Islet precursor cell (in vitro differentiated cells): ENCODE measurements around the gene RHBG.
"Not testable (repeated sequence)": the region's sequence is repeated elsewhere in the genome, so short reads cannot be mapped to it uniquely, and the experiment has no call there.

ENCODE experiments used
- DNase-seq: peaks from one replicate; pipeline ENCODE4 v3.0.0-alpha.2; 2018

RHBG gene

GRCh38 chr1:156360534-156360933 is 8.5 kb upstream of the RHBG start:
- no peak for DNase-seq

DNA sequence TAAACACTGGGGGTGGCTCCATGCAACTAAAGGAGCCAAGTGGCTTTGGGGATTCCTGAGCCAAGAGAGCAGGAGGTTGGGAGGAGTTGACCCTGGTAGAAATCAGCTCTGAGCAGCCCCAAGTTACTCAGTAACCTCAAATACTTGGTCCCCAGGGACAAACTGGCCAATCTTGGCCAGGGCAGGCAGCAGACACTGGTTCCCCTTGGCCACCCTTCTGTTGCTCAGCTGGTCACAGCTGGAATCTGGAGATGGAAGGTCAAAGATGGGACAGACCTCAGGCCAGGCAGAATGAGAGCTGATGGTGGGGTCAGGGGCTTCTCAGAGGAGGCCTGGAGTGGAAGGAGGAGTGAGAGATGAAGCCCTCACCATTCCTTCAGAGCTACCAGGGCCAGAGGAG is 3.3 kb upstream of the RHBG start:
- no peak for DNase-seq

DNA sequence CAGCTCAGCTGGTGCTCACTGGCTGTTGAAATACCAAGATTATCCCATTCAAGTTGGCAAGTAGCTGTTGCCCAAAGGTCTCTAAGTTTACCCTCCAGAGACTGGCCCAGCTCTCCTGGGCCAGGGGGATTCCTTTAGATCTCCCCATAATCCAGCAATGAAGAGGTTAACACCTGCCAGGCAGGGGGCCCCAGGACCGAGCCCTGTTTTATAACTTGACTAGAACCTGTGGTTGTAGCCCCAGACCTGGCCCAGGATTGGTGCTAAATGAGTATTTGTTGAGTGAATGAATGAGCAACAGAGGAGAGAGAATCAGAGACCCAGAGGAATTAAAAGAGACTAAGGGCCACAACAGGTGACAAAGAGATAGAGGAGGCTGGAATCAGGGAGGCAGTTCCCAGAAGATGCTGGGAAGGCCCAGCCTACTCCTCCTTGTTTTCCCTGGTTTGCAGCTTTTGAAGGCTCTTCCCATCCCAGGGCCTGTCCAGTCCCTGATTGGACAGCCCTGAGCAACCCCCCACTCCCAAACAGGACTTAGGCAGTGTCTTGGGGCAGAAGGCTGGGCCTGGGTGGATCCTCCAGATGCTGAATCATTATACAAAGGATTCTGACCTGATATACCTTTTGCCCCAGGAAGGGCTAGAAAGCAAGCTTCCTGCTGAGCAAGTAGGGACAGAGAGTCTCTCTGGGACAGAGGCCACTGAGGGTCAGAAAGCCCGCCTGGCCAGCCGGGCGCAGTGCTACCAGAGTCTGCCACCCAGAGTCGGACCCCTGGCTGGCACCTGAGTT is 2.4 kb upstream of the RHBG start:
- DNase-seq: no peak

GRCh38 chr1:156367383-156368156 is 1.4 kb upstream of the RHBG start:
- DNase-seq: peak; percentile 59

GRCh38 chr1:156368157-156368658 is 803 bp upstream of the RHBG start:
- peak; percentile 76 for DNase-seq

- not testable (repeated sequence) for DNase-seq
These were observed 775 bp downstream of the RHBG start for GRCh38 chr1:156369685-156370286.

- DNase-seq: peak; percentile 76
These were observed 2.7 kb downstream of the RHBG start for GRCh38 chr1:156371553-156372264.

DNA sequence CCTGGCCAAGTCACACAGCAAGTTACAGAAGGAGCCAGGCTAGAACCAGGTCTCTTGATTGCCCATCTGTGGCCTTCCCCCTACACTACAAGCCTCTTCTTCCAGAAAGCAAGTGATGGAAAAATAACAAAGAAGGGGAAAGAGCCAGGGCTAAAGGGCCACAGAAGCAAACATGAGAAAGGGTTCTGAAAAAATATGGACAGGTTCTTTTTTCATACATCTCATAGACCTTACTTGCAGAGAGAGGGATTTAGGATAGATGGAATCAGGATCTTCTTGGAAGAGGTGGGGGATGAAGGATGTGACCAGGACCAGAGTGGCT is 3.2 kb downstream of the RHBG start:
- DNase-seq: no peak

- no peak for DNase-seq
These were observed 3.9 kb downstream of the RHBG start for GRCh38 chr1:156372876-156373275.

- DNase-seq: no peak
These were observed 4.5 kb downstream of the RHBG start for GRCh38 chr1:156373546-156373945.

DNA sequence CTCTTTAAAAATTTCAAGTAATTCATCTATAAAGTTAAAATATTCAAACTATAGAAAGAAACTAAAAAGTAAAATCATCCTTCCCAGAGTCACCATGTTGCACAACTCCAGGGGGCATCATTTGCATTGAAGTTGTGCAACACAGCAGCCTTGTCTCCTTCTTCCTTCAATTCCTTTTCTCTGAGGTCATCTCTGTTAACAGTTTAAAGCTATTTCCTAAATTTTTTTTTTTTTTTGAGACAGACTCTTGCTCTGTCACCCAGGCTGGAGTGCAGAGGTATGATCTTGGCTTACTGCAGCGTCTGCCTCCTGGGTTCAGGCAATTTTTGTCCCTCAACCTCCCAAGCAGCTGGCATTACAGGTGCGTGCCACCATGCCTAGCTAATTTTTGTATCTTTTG is 7.1 kb downstream of the RHBG start:
- no peak for DNase-seq

DNA sequence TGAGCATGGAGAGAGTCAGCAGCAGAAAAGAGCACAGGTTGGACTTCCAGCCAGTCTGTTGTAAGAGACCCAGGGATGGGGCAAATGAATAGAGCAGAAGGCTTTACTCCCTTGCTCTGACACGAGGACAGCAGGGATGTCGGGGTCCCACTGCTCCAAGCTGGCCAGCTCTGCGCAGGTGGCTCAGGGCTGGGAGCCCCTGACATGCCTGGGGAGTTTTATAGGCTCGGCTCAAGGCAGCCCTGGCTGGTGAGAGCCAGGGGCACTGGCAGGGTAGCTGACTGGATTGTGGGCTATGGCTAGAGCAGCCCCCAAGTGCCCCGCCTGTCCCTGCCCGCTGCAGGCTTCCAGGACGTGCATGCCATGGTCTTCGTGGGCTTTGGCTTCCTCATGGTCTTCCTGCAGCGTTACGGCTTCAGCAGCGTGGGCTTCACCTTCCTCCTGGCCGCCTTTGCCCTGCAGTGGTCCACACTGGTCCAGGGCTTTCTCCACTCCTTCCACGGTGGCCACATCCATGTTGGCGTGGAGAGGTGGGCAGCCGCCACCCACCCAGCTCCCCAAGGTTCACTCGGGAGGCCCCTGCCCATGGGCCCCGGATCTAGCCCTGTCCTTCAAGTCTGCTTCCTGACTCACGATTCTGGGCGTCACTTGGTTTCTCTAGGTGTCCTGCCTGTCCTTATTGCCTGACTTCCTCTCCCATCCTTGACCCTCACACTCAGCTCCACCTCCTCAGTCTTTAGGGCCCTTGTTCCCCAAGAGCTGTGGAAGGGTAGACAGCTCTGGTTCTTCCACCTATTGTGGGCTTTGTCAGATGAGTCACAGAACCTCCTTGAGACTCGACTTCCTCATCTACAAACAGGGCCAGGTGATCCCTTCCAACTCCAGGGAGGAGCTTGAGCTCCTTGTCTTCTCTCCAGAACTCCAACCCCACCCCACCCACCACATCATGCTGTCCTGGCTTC is 8.2 kb downstream of the RHBG start:
- no peak for DNase-seq

DNA sequence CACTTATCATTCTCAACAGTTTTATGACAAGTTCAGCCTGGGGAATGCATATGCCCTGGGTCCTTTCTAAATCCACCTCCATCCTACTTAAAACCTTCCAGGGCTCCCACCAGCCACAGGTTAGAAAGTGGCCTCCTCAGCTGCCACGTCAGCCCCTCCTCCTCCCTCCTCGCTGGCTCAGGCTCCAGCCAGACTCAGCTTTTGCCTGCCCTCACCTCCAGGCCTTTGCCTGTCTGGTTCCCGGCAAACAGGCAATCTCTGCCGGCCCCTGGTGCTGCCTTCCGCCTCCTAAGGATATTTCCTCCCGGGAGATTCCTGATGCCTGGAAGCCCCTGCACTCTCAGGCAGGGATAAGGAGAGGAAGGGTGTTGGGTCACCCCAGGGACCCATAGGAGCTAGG is 9.5 kb downstream of the RHBG start:
- peak; percentile 83 for DNase-seq

- peak; percentile 89 for DNase-seq
These were observed 10.6 kb downstream of the RHBG start for GRCh38 chr1:156379420-156380165.

DNA sequence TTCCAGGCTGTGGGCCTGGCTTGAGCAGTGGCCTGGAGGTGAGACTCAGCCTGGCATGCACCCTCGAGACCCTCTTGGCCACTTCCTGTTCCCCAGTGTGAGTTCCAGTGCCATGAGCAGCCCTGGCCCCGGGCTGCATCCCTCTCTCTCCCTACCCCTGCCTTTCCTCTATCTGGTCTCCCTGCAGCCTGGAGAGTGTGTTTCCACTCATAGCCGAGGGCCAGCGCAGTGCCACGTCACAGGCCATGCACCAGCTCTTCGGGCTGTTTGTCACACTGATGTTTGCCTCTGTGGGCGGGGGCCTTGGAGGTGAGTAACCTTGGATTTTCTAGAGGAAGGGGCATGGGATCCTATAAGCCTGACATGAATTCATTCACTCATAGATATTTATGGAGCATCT is 13.6 kb downstream of the RHBG start:
- peak; percentile 59 for DNase-seq

- DNase-seq: peak; percentile 87
These were observed 14.0 kb downstream of the RHBG start for GRCh38 chr1:156383023-156383422.

DNA sequence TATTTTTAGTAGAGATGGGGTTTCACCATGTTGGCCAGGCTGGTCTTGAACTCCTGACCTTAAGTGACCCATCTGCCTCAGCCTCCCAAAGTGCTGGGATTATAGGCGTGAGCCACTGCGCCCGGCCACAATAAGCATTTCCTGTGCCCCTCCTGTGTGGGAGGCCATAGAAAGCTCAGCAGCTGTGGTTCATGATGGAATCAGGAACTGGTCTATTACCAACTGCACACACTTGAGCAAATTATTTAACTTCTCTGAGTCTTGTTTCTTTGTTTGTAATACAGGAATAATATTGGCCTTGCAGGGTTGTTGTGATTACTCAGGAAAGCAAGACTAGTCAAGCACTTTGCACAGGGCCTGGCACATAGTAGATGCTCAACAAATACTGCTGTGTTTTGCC is 15.0 kb downstream of the RHBG start:
- no peak for DNase-seq

GRCh38 chr1:156384658-156385057 is 15.6 kb downstream of the RHBG start:
- no peak for DNase-seq

GRCh38 chr1:156385534-156386031 is 16.6 kb downstream of the RHBG start:
- DNase-seq: no peak

DNA sequence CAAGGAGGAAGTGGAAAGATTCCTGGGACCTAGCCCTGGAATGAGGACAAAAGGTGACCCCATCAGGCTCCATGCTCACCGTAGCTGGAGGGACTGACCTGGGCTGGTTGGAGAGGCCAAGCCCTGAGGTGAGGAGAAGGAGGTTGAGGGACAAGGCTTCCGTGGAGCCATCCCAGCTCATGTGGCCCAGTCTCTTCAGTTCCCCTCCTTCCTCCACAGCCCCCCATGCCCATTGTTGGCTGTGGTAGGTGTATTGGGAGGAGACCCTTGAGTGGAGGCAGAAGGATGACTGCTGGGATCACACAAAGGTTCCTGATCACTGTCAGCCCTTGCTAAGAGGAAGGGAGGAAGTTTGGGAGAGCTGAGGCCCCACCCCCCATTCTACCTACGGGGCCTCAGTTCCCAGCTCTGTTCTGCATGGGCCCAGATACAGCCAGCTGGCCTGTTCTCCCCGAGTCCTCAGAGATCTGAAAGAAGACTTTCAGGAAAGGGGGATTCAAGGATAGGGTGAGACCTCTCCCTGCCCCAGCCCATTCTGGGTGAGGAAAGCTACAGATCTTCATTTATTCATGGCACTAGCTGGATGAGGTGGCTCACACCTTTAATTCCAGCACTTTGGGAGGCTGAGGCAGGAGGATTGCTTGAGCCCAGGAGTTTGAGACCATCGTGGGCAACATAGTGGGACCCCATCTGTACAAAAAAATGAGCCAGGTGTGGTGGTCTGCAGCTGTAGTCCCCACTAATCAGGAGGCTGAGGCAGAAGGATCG is 17.3 kb downstream of the RHBG start:
- no peak for DNase-seq
